GM23248 (cell line): Measurements from ENCODE around the gene ACTG1. TPM values are rescaled to one million over a fixed set of nuclear protein-coding genes. Genes with fewer than 3 reads are reported as not detected.

Experiments
- DNase-seq: peaks from one replicate; pipeline ENCODE4 v3.0.0-alpha.2; 2015
- H2AFZ ChIP-seq: fragments of 200-600 bp; sonication (generic); 2 replicates; pipeline ENCODE4 v1.6.1; 2016; ENCODE audit warnings: antibody characterized with exemption
- H3F3A ChIP-seq: fragments of 200-600 bp; sonication (generic); 2 replicates; pipeline ENCODE4 v1.6.1; 2016; ENCODE audit warnings: mild to moderate bottlenecking, antibody characterized with exemption, mixed run types; ENCODE audit not compliant: insufficient read depth
- H3K27ac ChIP-seq: fragments of 200-600 bp; sonication (generic); 2 replicates; pipeline ENCODE4 v1.5.1; 2016; ENCODE audit warnings: mild to moderate bottlenecking
- H3K27me3 ChIP-seq: fragments of 200-600 bp; sonication (generic); replicated peaks from 2 replicates; pipeline ENCODE4 v1.6.1; 2016; ENCODE audit warnings: mild to moderate bottlenecking; ENCODE audit not compliant: insufficient read depth
- H3K36me3 ChIP-seq: fragments of 200-600 bp; sonication (generic); 2 replicates; pipeline ENCODE4 v1.6.1; 2016; ENCODE audit warnings: low read depth, mild to moderate bottlenecking
- H3K4me1 ChIP-seq: fragments of 200-600 bp; sonication (generic); 2 replicates; pipeline ENCODE4 v1.6.1; 2016; ENCODE audit warnings: mild to moderate bottlenecking; ENCODE audit not compliant: insufficient read depth
- H3K4me2 ChIP-seq: fragments of 200-600 bp; sonication (generic); one replicate; pipeline ENCODE4 v1.6.1; 2016; ENCODE audit warnings: mild to moderate bottlenecking; ENCODE audit not compliant: unreplicated experiment
- H3K4me3 ChIP-seq: fragments of 200-600 bp; sonication (generic); 2 replicates; pipeline ENCODE4 v1.5.1; 2016; ENCODE audit warnings: mild to moderate bottlenecking
- H3K79me2 ChIP-seq: fragments of 200-600 bp; sonication (generic); 2 replicates; pipeline ENCODE4 v1.6.1; 2016; ENCODE audit warnings: mild to moderate bottlenecking; ENCODE audit not compliant: insufficient read depth
- H3K9ac ChIP-seq: fragments of 200-600 bp; sonication (generic); 2 replicates; pipeline ENCODE4 v1.6.1; 2016; ENCODE audit warnings: mild to moderate bottlenecking
- H3K9me2 ChIP-seq: fragments of 200-600 bp; sonication (generic); 2 replicates; pipeline ENCODE4 v1.6.1; 2016; ENCODE audit warnings: mixed run types, mild to moderate bottlenecking, moderate library complexity; ENCODE audit not compliant: insufficient read depth
- H3K9me3 ChIP-seq: fragments of 200-600 bp; sonication (generic); one replicate; pipeline ENCODE4 v1.6.1; 2017; ENCODE audit warnings: low read depth
- H4K20me1 ChIP-seq: fragments of 200-600 bp; sonication (generic); 2 replicates; pipeline ENCODE4 v1.6.0; 2016; ENCODE audit not compliant: insufficient read depth
- EZH2 ChIP-seq: fragments of 200-600 bp; sonication (generic); IDR thresholded peaks from 2 replicates; pipeline ENCODE4 v1.6.1; 2018; ENCODE audit warnings: antibody characterized with exemption, mild to moderate bottlenecking; ENCODE audit not compliant: insufficient read depth, poor library complexity, severe bottlenecking
- EZH2phosphoT487 ChIP-seq: fragments of 200-600 bp; sonication (generic); IDR thresholded peaks from 2 replicates; pipeline ENCODE4 v1.6.1; 2018; ENCODE audit warnings: antibody characterized with exemption, moderate library complexity, mild to moderate bottlenecking, low read depth; ENCODE audit not compliant: insufficient read depth
- WGBS, 2 experiments: methylation state at CpG; one replicate each; pipeline ENCODE4 v1.1.6; 2015 to 2017; ENCODE audit warnings: low lambda C conversion rate in 2 of 2, low coverage in 1 of 2; ENCODE audit errors: missing lambda C conversion rate in 2 of 2; 5-methylcytosine and 5-hydroxymethylcytosine counted together
- in situ Hi-C: fragments of 300-500 bp; cut with MboI; formaldehyde crosslinking; loops from 2 replicates; pipeline ENCODE4 v1.15.0; 2020
- polyA plus RNA-seq: library from polyadenylated mRNA; unstranded; fragments of >200 nt; fragmentation: Nextera tagmentation; extraction: Ambion mirVana; gene quantifications from 2 replicates; pipeline ENCODE4 v1.2.1, GENCODE V29; 2016
- total RNA-seq: library from RNA; depleted of rRNA; stranded (reverse); fragments of >200 nt; shearing (Covaris generic); gene quantifications from 2 replicates; pipeline ENCODE4 v1.2.3, GENCODE V29; 2014

Gene ACTG1
- total and polyA plus RNA-seq, 2 experiments from 2014 or later = 3,778 to 9,349 TPM

DNA sequence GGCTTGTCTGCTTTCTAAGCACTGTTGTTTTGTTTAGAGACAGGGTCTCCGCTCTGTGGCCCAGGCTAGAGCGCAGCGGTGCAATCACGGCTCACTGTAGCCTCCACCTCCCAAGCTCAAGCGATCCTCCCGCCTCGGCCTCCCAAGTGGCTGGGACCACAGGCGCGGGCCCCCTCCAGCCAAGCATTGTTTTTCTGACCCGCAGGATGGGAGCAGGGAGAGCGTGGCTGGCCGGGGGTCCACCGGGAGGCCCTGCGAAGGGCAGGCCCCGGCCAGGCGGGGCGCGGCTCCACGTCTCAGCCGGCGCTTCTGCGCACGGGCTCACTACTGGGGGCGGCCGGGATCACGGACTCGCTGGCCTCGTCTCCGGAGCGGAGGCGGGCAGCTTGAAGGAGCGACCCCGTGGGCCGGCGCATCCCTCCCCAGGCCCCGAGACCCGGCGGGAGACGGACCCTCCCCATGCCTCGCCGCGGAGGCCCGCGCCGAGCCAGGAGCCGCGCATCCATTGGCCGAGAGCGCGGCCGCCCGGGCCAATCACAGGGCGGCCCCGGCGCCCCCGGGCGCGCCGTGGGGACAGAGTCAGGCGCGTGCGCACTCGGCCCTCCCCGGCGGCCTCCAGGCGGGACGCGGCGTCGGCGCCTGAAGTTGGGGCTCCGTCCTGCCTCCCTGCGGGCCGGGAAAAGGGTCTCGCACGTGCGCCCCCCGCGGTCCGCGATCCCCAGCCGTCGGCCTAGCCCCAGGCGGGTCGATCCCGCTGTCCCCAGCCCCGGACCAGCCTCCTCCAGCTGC lies 24.9 kb downstream of the ACTG1 start:
- Histone ChIP-seq H4K20me1 (no peaks in the 10 kb centered on the region), H3K79me2 (no peaks in the 10 kb centered on the region), H3K9ac (peak overlapping the region; percentile 91), H3K36me3 (no peaks in the 10 kb centered on the region), H3K9me3 (no peaks in the 10 kb centered on the region), H3K27me3 (0 out of 2 replicates have a peak, but pooled peaks cover 7% of the 10 kb centered on the region), H3F3A (no peaks in the 10 kb centered on the region; the same call in 1 of the 2 replicates), H3K4me3 (peak overlapping the region; percentile 73), H2AFZ (peak overlapping the region; percentile 75), H3K27ac (peak overlapping the region; percentile 27; the same call in 1 of the 2 replicates), H3K4me2 (peak overlapping the region; percentile 76), H3K4me1 (no peaks in the 10 kb centered on the region), H3K9me2 (no peaks in the 10 kb centered on the region)
- WGBS, 2 experiments = 12 to 16% methylated on average over 36 to 58 of the region's 87 CpGs
- in situ Hi-C loops = no loop called here
- peak; percentile 92 for DNase-seq
- TF ChIP-seq EZH2phosphoT487 (no peak), EZH2 (no peak)

DNA sequence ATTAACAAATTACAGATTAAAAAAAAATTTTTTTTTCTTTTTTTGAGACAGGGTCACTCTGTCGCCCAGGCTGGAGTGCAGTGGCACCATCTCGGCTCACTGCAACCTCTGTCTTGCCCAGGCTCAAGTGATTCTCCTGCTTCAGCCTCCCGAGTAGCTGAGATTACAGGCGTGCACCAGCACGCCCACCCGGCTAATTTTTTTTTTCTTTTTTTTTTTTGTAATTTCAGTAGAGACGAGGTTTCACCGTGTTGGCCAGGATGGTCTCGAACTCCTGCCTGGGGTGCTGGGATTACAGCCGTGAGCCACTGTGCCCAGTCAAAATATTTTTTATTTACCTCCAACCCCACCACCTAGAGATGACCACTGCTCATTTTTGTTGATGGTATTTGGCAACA lies 25.5 kb downstream of the ACTG1 start:
- 0 out of 2 replicates have a peak, but pooled peaks cover 4% of the 10 kb centered on the region for H3K27me3 ChIP-seq
- 73% methylated on average over 10 of the region's 10 CpGs for WGBS, 2 experiments
- H3K4me3 ChIP-seq = 0 out of 2 replicates have a peak overlapping the region, but pooled peaks have one; percentile 73
- H3F3A ChIP-seq = no peaks in the 10 kb centered on the region; the same call in 1 of the 2 replicates
- no peaks in the 10 kb centered on the region for H3K79me2 ChIP-seq
- no peaks in the 10 kb centered on the region for H3K9me2 ChIP-seq
- no peaks in the 10 kb centered on the region for H3K4me1 ChIP-seq
- in situ Hi-C loops = no loop called here
- no peaks in the 10 kb centered on the region for H3K9me3 ChIP-seq
- DNase-seq = no peak
- TF ChIP-seq EZH2phosphoT487 (no peak), EZH2 (no peak)
- H3K4me2 ChIP-seq = peak overlapping the region; percentile 76
- H2AFZ ChIP-seq = peak overlapping the region; percentile 75
- no peak overlapping the region for H3K27ac ChIP-seq
- H3K9ac ChIP-seq = no peak overlapping the region; the same call in 1 of the 2 replicates
- H3K36me3 ChIP-seq = no peaks in the 10 kb centered on the region
- no peaks in the 10 kb centered on the region for H4K20me1 ChIP-seq

DNA sequence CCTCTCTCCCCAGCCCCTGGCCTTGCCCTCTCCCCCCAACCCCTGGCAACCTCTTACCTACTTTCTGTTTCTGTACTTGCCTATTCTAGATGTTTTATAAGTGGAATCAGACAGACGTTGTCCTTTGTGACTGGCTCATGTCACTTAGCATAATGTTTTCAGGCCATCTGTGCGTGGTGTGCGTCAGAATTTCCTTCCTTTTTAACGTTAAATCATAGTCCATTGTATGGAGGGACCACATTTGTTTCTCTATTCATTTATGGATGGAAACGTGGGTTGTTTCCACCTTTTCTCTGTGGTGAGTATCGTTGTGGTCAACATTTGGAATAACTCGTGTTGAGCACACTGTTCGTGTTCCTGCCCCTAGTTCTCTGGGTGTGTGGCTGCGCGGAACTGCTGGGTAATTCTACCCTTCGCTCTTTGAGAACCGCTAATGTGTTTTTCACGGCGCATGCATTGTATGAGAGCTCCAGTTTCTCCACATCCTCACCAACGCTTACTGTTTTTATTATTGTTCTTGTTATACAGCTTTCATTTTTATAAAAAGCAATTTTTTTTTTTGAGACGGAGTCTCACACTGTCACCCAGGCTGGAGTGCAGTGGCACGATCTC lies 26.3 kb downstream of the ACTG1 start:
- DNase-seq = no peak
- no peak overlapping the region for H3K4me2 ChIP-seq
- H3K27ac ChIP-seq = no peak overlapping the region
- no peaks in the 10 kb centered on the region; the same call in 1 of the 2 replicates for H3F3A ChIP-seq
- H4K20me1 ChIP-seq = no peaks in the 10 kb centered on the region
- WGBS, 2 experiments = 77 to 79% methylated on average over 17 of the region's 17 CpGs
- in situ Hi-C loops = no loop called here
- no peak overlapping the region for H3K9ac ChIP-seq
- H2AFZ ChIP-seq = no peak overlapping the region
- TF ChIP-seq EZH2 = no peak
- TF ChIP-seq EZH2phosphoT487 = no peak
- H3K4me1 ChIP-seq = no peaks in the 10 kb centered on the region
- H3K9me2 ChIP-seq = no peaks in the 10 kb centered on the region
- no peaks in the 10 kb centered on the region for H3K9me3 ChIP-seq
- no peak overlapping the region for H3K4me3 ChIP-seq
- no peaks in the 10 kb centered on the region for H3K36me3 ChIP-seq
- no peaks in the 10 kb centered on the region for H3K79me2 ChIP-seq
- H3K27me3 ChIP-seq = no peaks in the 10 kb centered on the region

DNA sequence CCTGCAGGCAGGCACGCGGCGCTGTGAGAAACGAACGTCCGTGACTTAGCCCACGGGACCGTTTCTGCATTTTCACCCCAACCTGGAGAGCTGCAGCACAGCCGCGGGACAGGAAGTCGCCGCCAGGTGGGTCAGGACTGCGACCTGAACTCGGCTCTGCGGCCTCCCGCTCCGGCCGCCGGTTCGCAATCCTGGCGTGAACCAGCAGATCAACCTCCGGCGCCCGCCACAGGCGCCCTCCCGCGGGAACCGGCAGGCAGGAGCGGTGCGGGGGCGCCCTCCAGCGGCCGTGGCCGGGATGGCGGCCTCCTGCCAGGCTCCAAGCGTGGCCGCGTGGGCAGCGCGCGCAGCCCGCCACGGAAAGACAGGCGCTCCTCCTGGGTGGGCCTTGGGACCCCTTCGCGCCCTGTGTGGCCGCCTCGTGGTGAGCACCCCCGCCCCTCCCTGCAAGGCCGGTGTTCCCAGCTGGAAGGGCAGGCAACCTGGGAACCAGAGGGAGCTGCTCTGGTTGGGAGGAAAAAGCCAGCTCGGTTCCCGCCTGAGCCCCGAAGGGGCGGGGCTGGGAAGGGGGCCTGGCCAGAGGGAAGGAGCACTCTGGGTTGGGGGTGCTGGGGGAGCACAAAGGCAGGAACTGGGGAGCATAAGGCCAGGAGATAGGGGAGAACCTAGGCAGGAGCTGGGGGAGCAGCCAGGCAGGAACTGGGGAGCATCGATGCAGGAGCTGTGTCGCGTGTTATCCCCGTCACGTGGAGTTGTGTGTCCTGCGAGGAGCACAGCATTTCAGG lies 28.2 kb downstream of the ACTG1 start:
- no peaks in the 10 kb centered on the region for H3K9me2 ChIP-seq
- TF ChIP-seq EZH2phosphoT487 (no peak), EZH2 (no peak)
- H3K27me3 ChIP-seq = no peaks in the 10 kb centered on the region
- peak; percentile 91 for DNase-seq
- H3F3A ChIP-seq = no peaks in the 10 kb centered on the region; the same call in 1 of the 2 replicates
- H3K9ac ChIP-seq = peak overlapping the region; percentile 35
- no peaks in the 10 kb centered on the region for H3K9me3 ChIP-seq
- H3K4me2 ChIP-seq = peak overlapping the region; percentile 85
- in situ Hi-C loops = no loop called here
- H3K79me2 ChIP-seq = no peaks in the 10 kb centered on the region
- H3K4me1 ChIP-seq = no peaks in the 10 kb centered on the region
- H3K36me3 ChIP-seq = no peaks in the 10 kb centered on the region
- no peaks in the 10 kb centered on the region for H4K20me1 ChIP-seq
- peak overlapping the region; percentile 83 for H2AFZ ChIP-seq
- 2 to 3% methylated on average over 41 to 53 of the region's 60 CpGs for WGBS, 2 experiments
- H3K4me3 ChIP-seq = peak overlapping the region; percentile 64
- H3K27ac ChIP-seq = no peak overlapping the region
